MV-4-11 (cell line): Measurements from ENCODE around the gene CCDC33.
A peak's percentile ranks its signal among the peaks of the same experiment; 100 is the strongest.

Source experiments
- DNase-seq: peaks from one replicate; lab custom pipeline; 2025; lab: John Stamatoyannopoulos, UW

The CCDC33 gene

DNA sequence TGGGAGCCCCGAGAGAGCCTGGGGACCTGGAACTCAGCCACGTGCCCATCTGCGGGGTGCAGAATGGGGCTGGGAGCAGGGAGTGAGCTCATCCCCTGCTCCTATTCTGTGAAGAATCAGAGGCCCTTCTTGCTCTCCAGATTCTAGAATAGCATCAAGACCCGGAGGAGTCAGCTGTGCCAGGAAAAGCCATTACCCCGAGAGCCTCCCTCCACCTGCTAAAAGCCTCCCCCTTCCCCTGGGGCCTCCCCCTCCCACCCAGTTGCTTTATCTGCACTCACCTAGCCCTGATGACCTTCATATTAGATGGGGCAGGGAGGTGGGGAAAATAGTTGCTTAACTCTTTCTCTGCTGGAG lies 23.1 kb downstream of the CCDC33 start:
- no peak for DNase-seq

DNA sequence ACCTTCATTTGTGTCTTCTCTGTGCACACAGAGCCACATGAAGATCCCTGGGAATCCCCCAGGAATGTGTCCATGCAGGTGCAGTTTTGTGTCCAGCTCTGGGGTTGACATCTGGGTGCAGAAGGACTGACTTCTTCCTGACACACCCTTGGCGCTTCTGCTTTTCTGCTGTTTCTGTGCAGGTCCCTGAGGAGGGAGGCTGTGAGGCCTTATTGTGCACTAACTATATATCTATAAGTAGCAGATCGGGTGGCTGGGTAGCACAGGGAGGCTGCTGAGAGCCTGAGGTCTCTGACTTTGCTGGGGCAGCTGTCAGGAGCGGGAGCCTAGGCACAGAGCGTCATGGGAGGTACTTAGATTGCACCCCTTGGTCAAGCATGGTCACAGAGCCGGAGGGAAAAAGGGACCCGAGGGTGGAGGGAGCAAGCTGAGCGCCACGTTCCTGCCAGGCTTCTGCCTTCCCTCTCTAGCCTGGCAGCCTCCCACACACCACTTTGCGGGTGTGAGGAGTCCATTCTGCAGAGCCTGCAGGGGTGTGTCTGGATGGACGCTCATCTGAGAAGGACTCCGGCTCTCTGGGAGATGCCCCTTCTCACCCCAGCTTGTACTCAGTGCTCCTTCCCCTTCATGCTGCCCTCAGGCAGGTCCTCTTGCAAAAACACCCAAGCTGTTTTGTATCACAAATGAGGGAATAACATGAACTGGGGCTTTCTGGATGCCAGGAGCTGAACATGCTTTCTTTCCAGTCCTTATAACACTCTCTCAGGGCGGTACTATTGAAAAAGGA lies 23.9 kb downstream of the CCDC33 start:
- DNase-seq, result no peak

- no peak for DNase-seq
These were observed 24.9 kb downstream of the CCDC33 start for GRCh38 chr15:74261041-74261440.

DNA sequence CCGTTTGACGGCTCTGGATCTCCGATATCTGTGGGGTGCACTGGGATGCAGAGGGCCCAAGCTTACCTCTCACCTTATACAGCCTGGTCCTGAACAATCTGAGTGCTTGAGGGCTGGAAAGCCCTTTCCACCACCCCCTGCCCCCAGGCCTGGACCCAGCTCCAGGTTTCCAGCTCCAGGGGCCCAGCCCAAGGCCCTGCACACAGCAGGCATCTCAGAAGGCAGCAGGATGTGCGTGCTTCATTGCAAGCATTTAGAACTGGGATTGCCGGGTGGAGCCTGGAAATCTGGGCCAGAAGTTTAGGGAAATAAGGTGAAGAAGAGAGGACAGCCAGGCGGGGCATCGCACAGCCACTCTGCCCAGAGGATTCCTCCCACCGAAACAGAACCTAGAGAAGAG lies 25.6 kb downstream of the CCDC33 start:
- DNase-seq, result no peak

DNA sequence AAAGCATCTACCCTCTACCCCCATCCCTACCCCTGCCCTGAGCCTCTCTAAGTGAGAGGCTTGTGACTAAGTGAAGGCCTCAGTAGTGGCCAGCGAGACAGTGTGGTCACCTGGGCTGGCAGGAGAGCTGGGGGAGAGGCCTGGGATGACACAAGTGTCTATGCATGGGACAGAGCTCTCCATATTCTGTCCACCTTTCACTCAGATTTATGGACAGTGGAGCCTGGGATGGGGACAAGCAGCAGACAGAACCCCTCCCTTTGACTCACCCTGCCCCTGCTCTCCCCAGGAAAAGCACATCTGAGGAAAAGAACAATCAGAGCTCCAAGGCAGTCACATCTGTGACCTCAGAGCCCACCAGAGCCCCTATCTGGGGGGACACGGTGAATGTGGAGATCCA lies 26.0 kb downstream of the CCDC33 start:
- no peak for DNase-seq

GRCh38 chr15:74262625-74263024 lies 26.5 kb downstream of the CCDC33 start:
- DNase-seq, result no peak

DNA sequence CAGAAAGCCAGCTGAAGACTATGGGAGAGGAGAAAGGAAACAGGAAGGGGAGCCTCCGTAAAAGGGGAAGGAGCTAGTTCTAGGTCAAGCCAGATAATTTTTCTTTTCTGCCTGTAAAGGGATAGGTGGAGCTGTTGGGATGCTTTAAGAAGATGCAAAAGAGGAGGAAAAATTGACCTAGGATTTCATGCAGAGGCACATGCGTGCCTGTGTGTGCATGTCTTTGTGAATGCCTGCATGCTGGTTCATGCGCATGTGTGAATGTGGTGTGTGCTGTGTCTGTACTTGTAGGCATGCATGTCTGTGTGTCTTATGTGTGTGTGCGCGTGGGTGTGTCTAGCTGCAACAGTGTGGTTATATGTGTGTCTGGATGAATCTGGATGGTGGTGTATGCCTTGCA lies 27.3 kb downstream of the CCDC33 start:
- peak; percentile 32 for DNase-seq

GRCh38 chr15:74264081-74264501 lies 28.0 kb downstream of the CCDC33 start:
- no peak for DNase-seq

- DNase-seq, result no peak
These were observed 29.0 kb downstream of the CCDC33 start for GRCh38 chr15:74265046-74265639.

DNA sequence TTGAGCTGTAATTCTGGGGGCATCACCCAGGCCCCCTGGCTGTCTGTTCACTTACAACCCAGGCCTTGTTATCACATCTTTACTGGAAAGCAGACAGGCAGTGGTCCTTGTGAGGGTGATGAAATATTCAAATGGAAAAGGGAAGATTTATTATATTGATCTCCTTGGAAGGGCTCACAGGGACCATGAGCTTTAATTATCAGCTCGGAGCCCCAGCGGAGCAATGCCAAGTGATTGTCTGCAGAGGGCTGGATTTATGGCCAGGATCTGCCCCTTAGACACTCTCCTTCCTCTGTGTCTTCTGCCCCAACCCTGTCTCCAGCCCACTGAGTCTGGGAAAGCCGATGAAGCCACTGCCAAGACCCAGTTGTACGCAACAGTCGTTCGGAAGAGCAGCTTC lies 31.9 kb downstream of the CCDC33 start:
- no peak for DNase-seq

GRCh38 chr15:74269362-74270035 lies 33.4 kb downstream of the CCDC33 start:
- DNase-seq, result no peak

- no peak for DNase-seq
These were observed 34.0 kb downstream of the CCDC33 start for GRCh38 chr15:74270155-74270554.

DNA sequence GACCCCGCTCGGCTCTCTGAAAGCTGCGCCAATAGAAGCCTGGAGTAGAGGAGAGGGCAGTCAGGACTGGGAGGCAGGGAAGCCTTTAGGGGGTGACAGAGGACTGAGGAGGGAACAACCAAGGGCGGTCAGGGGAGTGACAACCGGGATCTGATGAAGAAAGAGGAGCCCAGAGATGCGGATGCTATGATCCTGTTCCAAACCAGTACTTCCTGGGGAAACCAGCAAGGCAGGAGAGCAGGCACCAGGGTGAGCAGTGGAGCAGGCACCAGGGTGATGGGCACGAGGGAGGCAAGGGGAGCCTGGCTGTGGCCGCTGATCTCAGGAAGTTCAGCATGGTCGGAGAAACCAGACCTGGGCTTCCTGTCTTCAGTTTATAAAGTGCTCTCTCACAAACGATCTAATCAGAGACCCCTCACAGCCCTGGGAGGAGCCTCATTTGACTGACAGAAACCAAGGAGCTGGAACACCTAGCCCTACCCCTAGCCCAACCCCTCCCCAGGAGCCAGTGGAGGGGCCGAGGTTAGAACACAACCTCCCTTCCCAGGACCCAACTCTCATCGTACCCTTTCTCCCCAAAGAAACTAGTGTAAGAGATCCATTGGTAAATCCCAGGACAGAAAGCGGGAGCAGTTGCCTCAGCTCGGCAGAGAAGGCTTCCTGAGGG lies 34.9 kb downstream of the CCDC33 start:
- DNase-seq, result no peak

DNA sequence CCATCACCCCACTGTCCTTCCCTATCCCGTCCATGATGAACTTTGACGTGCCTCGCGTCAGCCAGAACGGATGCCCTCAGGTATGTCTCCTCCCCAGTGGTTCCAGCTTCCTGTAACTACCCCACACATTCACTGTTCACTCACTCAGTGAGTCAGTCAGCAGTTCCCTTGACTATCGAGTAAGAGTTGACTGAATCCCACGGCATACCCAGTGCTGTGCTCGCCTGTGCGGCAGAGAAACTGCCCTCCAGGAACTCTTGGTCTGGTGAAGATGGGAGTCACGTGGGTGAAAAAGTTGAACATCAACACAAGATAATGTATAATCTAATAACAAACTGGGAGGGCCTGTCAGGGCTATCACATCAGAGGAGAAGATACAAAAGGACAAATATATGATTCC lies 36.7 kb downstream of the CCDC33 start:
- DNase-seq, result no peak

DNA sequence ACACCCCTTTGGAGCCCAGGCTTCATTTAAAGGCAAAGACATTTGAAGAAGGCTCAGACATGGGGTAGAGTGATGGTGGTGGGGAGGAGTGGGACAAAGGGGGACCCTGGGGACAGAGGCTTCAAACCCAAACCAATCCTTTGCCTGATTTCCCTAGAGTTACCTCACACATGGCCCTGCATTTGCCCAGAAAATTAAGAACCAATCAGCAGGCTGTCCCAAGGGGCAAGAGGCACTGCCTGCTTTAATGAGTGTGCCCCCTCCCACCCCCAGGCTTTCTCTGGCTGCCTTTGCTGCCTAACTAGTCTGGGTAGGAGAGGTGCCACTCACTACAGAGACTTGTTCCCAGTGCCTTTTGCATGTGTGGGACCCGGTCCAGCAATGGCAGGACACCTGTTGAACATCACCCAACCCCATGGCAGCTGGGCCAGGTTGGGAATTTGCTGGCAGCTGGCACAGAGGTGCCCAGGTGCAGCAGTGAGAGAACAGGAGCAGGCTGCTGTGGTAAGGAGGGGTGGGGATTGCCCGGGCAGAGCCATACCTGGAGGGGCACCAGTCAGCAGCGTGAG lies 38.4 kb downstream of the CCDC33 start:
- DNase-seq, result no peak

- DNase-seq, result peak; percentile 15
These were observed 39.8 kb downstream of the CCDC33 start for GRCh38 chr15:74275957-74276356.

DNA sequence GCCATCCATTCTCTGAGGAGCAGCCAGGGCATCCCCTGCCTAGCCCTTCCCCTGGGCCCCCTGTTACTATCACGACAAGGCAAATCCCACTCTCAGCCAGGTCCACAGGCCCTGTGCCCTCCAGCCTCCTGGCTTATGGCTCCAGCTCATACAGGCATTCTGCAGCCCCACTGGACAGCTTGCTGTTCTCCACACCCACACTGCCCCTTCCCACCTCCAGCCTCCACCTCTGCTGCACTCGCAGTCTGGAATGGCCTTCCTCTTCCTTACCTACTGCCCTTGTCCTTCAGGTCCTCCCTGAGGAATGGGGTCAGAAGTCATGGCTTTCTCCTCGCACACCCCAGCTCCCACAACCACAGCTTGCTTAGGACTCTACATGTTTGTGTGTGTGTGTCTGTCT lies 40.4 kb downstream of the CCDC33 start:
- no peak for DNase-seq

- DNase-seq, result no peak
These were observed 41.2 kb downstream of the CCDC33 start for GRCh38 chr15:74277242-74277810.

- no peak for DNase-seq
These were observed 42.1 kb downstream of the CCDC33 start for GRCh38 chr15:74278207-74278606.

DNA sequence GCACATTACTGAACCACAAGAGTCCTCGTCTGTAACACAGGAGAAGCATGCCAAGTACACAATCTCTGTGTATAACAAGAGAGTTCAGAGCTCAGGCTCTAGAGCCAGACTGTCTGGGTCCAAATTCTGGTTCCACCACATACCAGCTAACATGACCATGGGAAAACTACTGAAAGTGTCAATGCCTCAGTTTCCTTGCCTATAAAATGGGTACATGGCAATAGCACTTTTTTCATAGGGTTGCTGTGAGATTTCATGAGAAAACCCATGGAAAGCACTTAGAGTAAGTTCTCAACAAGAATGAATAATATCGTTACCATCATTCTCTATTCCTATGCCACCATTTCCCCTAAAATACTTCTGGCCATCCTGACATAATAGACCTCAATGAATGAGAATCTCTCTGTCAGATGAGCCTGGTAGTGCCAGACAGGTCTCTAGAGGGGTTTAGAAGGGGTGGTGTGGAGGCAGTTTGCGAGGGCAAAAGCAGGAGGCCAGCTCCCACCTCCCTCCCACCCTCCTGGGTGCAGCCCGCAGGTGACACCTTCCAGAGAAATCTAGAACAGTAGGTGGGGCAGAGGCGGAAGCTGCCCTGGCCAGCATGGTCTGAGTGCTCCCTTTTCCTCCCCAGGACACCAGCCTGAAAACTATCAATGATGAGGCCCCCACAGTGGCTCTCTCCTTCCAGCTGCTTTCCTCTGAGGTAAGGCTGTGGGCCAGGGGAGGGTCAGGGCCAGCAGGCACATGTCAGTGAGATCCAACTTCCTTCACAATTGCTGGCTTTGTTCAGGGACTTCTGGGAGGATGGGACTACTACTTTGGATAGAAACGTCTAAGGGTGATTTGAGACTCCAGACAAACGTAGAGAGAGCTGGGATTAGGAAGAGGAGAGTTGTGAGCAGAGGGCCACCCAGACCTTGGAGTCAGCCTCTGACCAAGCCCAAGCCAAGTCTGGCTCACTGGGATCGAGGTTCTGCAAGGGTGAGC lies 45.3 kb downstream of the CCDC33 start:
- DNase-seq, result no peak

GRCh38 chr15:74283368-74283767 lies 47.2 kb downstream of the CCDC33 start:
- DNase-seq, result no peak
